HG03060 (cell line): ENCODE results near the gene RPTOR.

Source experiments
- ATAC-seq: cut with Tn5 transposase; IDR thresholded peaks from one replicate; pipeline ENCODE4 v1.9.1; 2021; ENCODE audit warnings: low read depth, moderate number of reproducible peaks; ENCODE audit not compliant: unreplicated experiment

Gene RPTOR

DNA sequence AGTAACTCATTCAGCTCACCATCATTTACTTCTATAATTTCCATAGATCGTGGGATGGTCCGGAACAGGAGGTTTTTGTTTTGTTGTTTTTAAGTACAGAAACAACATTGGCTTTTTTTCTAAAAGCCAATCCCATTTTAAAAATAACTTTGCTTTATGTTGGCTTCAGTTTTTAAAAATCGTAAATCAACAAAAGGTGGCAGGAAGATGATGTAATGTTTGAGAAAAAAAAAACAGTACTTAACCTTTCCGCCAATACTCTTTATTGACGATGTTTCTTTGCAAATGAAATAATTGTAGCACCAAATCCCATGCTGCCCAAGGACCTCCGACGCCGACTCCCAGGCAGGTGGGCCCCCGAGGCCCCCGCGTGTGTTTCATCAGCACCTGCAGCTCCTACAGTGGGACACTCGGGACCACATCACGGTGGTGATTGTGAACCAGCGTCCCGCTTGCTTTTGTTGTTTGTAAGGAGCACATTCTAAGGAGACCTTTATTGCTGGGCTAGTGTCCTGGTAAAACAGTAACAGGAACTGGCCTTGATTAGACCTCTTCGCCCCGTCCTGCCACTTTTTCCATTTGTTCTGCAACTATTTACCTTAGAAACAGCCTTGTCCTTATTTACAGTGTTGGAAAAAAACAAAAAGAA lies 306.8 kb downstream of the RPTOR start:
- ATAC-seq = no peak

- no peak for ATAC-seq
Measured at GRCh38 chr17:80852476-80853015, 307.9 kb downstream of the RPTOR start.

- ATAC-seq = no peak
Measured at GRCh38 chr17:80853076-80853475, 308.4 kb downstream of the RPTOR start.

DNA sequence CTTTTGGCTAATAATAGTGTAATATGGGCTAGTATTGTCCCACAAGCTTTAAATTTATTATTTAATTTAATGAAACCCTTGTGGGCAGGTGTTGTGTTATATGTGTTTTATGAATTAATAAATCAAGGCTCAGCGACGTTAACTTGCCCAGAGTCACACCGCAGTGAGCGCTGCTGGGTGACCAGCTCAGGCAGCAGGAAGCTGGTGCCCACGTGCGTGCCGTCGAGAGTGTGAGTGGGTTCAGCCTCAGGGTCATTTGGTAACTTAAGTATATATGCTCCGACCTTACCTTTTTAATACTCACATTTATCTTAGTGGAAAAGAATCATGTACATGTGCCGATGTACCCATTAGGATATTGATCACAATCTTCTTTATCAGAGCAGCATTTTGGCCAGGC lies 309.6 kb downstream of the RPTOR start:
- no peak for ATAC-seq

- ATAC-seq = no peak
Measured at GRCh38 chr17:80855196-80855947, 310.7 kb downstream of the RPTOR start.

DNA sequence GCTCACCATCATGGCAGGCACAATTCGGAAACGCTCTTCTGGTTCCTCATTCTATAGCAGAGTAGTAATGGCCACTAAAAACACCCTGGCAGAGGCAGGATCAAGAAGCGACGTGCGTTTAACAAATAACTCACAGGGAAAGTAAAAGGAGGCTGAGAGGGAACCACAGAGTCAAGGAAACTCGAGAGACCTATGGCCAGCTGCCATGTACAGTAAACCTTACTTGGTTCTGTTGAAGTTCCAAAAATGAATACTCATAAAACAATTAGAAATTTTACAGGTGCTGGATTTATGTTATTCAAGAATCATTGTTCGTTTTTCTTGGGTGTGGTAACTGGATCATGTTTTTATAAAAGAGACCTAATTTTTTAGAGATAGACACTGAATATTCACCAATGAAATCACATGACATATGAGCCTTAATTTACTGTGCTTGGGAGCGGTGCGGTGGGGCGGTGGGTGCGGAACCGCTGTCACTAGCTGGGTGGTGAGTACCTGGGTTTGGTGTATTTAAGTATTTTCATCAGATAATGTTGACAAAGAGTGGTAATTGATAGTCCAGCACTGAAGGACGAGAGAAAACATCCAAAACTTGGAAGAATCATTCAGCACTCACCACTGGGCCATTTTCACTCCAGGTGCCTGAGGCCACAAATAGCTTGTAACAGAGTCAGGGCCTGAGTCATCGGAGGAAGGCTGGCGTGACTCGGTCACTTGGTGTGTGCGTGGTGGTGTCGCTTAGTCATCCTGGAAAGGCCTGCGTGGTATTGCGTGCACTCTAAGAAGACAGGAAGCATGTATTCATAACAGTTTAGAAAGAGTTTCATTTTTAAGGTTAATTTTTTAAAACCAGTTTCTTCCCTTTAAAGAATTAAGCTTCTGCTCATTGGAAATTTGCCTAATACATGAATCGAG lies 311.6 kb downstream of the RPTOR start:
- ATAC-seq = peak; percentile 78

DNA sequence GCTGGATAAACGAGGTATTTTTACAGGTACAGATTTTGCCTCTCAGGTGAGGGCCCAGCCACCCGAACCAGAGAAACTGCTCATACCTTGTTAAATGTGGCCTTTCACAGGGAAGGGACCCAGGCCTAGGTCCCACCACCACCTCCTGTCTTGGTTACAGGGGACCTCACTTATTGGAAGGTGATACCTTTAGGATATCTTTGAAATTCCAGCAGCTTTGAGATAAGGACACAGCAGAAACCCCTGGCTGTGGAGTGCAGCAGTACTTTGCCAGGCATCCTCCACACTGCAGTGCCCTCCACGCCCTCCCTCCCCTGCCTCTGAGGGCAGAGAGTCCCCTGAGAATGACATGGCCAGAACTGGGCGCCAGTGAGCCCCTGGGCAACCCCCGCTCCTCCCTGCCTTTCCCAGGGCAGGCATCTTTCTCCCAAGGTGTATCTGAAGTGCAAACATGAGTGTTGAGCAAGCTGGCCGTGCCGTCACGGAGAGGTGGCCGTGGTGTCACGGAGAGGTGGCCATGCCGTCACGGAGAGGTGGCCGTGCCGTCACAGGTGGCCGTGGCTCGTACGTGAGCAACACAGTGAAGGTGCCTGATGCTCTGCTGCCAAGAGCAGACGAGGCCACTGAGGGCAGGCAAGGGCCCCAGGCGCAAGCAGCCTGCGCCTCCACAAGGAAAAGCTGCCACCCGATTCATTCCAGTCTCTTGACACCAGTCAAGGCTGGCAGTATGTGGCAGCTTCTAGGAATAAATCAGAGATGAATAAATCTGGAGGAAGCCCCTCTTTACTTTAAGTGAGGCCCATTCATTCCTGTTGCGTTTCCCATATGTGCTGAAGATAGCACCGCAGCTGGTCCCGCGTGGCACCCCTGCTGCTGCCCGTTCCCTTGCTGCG lies 312.5 kb downstream of the RPTOR start:
- ATAC-seq = no peak

- ATAC-seq = no peak
Measured at GRCh38 chr17:80857756-80858171, 313.1 kb downstream of the RPTOR start.

GRCh38 chr17:80858301-80859001 lies 313.8 kb downstream of the RPTOR start:
- ATAC-seq = no peak

DNA sequence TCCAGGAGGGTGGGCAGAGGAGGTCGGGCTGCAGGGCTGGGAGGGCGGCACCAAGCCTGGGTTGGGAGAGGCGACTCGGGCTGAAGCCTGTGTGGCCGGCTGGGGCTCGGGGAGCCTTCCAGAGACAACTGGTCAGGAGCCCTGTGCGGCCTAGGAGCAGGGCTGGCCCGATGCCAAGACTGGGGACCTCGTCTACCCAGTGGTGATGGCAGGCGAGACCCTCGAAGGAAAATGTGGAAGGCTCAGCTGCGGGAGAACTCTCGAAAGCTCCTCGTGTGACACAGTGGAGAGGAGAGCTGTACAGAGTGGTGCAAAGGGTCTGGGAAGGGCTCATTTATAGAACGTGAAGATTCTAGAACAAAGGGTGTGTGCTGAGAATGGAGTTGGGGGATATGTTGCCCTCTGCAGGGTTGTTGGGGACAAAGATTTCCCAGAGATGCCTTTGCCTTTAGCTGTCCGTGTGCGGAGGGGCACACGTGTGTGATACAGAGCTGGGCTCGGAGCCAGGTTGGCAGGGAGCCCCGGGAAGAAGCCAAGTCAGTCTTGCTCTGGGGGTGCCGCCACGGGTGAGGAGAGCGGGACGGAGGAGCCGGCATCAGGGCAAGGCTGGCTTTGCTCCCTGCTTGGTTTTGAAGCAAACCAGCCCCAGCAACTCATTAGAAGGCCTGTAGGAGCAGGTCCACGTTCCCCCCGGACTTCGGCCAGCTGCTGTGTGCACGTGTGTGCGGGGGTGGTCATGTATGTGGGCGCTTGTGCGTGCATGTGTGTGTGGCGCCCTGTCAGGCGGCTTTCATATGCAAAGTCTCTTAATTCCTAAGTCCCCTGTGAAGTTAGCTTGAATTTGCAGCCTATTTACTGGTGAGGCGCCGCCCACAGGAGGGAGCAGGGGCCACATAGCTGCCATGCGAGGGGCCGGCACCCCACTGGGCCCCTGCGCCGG lies 314.6 kb downstream of the RPTOR start:
- no peak for ATAC-seq

DNA sequence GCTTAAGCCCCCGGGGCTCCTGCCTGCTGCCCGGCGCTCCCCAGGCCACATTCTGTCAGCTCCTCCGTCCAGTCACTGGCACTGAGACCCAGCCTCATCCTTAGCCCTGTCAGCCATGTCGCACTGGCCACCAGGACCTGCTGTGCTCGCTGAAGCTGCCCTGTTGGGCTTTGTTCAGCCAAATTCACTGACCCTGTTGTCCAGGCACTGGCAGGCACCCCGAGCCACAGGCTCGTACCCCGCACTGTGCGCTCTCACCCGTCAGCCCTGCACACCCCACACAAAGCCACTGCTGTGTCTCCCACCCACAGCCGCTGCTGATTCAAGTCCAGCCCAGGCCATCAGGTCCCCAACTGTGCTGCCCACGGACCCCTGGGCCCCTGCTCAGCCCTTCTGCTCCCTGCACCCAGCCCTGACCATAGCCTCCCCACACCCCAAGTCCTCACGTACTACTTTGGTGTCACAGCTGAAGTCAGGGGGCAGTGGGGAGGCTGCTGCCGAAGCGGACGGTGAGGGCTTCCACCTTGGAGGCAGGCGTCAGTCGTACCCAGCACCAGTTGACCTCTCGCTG lies 315.5 kb downstream of the RPTOR start:
- no peak for ATAC-seq

DNA sequence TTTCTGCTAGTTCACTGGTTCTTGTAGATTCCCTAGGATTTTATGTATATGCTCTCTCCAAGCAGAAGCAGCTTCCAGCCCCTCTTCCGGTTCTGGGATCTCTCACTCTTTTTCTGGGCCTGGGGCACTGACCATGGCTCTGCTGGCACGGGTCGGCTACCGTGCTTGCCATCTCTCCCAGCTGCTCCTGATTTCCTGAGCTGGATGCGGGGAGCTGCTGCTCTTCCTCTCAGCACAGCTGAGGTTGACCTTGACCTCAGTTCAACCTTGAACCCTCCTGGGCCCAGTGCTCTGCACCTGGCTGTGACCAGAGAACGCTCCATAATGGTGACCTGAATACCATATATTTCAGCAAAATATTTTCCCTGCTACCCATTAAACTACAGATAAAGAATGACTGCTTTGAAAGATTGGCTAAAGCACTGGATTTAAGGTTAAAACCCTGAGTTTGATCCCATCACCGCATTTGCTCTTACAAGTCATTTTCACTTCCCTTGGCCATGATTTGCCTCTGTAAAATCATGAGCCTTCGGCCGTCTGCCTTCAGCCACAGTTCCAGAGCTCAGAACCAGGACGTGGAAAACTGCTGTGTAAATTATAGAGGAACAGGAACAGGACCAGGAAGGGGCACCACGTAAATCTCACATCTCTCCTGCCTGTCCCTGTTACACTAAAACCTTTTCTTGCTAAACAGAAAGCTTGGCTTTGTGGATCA lies 316.2 kb downstream of the RPTOR start:
- ATAC-seq = no peak

DNA sequence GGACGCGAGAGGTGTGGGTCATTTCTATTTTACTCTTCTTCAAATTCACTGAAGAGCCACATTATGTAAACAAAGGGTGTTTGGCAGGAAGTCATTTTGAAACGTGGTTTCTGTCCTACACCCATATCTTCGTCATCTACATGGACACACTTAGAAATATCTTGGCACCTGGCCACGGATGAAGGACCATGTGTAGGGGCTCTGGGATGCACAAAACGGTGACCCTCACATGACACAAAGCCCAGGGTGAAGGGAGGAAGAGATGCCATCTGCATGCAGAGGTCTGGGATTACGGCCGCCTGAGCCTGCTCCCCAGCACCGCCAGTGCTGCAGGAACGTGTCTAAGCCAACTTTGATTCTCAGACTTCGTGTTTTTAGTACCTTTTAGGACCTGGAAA lies 316.8 kb downstream of the RPTOR start:
- no peak for ATAC-seq

DNA sequence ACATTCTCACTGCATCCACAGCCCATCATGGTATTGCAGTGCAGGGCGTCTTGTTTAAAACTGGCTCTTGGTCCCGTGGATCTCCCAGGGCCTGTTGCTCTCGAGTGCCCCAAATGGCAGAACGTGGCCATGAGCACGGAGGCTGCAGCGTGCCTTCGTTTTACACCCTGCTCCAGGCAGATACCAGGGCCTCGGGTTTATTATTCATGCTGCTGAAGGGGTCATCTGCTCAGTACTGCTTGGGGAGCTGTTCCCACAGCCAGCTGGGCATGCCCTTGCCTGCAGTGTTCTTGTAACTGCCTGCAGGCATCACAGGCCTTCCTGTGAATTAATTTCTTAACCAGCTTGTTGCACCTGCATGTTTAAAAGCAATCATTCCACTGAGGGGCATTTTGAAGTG lies 317.3 kb downstream of the RPTOR start:
- ATAC-seq = no peak

DNA sequence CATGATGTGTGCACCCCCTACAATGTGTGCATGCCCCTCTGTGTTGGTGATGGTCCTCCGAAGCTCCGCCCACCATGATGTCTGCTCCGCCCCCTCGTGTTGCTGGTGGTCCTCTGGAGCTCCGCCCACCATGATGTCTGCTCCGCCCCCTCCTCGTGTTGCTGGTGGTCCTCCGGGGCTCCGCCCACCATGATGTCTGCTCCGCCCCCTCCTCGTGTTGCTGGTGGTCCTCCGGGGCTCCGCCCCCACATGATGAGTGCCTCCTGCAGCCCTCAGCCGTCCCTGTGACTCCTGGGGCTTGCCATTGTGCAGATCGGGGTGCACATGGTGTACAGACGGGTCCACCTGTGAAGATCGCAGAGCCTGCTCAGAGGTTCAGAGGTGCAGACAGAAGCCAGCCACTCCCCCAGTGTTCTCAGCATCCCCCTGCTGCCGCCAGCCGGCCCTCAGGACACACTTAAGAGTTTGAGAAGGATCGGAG lies 317.9 kb downstream of the RPTOR start:
- no peak for ATAC-seq

GRCh38 chr17:80862978-80863377 lies 318.3 kb downstream of the RPTOR start:
- no peak for ATAC-seq

- ATAC-seq = no peak
Measured at GRCh38 chr17:80863626-80864025, 319.0 kb downstream of the RPTOR start.
